ENCODE results near the gene IFNG-AS1. TPM values are rescaled to one million over a fixed set of nuclear protein-coding genes. Genes with fewer than 3 reads are reported as not detected.

IFNG-AS1 gene
- total and polyA plus RNA-seq, 12 donors: 0.24 TPM; not detected in 11

- H3K27ac ChIP-seq: no peak overlapping the region
- no peaks in the 10 kb centered on the region for H3K9me3 ChIP-seq (replicated peaks in 1 of 3)
- WGBS, 4 donors: 42 to 54% (median 43%) methylated on average over 4 of the region's 4 CpGs
- TF ChIP-seq POLR2A (IDR thresholded peaks at IDR 0.05) (no peak), CTCF (IDR thresholded peaks at IDR 0.05) (no peak)
- no peak for DNase-seq
- H3K36me3 ChIP-seq (replicated peaks in 1 of 2): no peaks in the 10 kb centered on the region
- intact Hi-C loops (cut with DNase I): no loop called here
- H3K27me3 ChIP-seq: no peaks in the 10 kb centered on the region
- H3K4me1 ChIP-seq (replicated peaks in 1 of 2): no peaks in the 10 kb centered on the region
- H3K4me3 ChIP-seq: no peak overlapping the region
Measured at GRCh38 chr12:67958187-67958586, 31.1 kb upstream of the IFNG-AS1 start.

GRCh38 chr12:67964456-67964855 lies 24.8 kb upstream of the IFNG-AS1 start:
- Histone ChIP-seq H3K4me3 (no peak overlapping the region), H3K4me1 (replicated peaks in 1 of 2) (no peaks in the 10 kb centered on the region), H3K27ac (no peak overlapping the region), H3K27me3 (no peaks in the 10 kb centered on the region), H3K9me3 (replicated peaks in 1 of 3) (no peaks in the 10 kb centered on the region), H3K36me3 (replicated peaks in 1 of 2) (no peaks in the 10 kb centered on the region)
- no peak for DNase-seq
- intact Hi-C loops (cut with DNase I): no loop called here
- no peak for TF ChIP-seq CTCF (IDR thresholded peaks at IDR 0.05)
- TF ChIP-seq POLR2A (IDR thresholded peaks at IDR 0.05): no peak
- 81 to 100% (median 91%) methylated on average over 1 of the region's 1 CpG for WGBS, 4 donors

GRCh38 chr12:67966560-67966959 lies 22.7 kb upstream of the IFNG-AS1 start:
- H3K9me3 ChIP-seq (replicated peaks in 1 of 3): no peaks in the 10 kb centered on the region
- WGBS, 4 donors: 52 to 77% (median 59%) methylated on average over 2 of the region's 2 CpGs
- no peaks in the 10 kb centered on the region for H3K27me3 ChIP-seq
- no peaks in the 10 kb centered on the region for H3K4me1 ChIP-seq (replicated peaks in 1 of 2)
- H3K36me3 ChIP-seq (replicated peaks in 1 of 2): no peaks in the 10 kb centered on the region
- TF ChIP-seq CTCF (IDR thresholded peaks at IDR 0.05) (no peak), POLR2A (IDR thresholded peaks at IDR 0.05) (no peak)
- no peak overlapping the region for H3K4me3 ChIP-seq
- no peak for DNase-seq
- no peak overlapping the region for H3K27ac ChIP-seq
- intact Hi-C loops (cut with DNase I): no loop called here

- intact Hi-C loops (cut with DNase I): no loop called here
- H3K4me1 ChIP-seq (replicated peaks in 1 of 2): no peaks in the 10 kb centered on the region
- H3K4me3 ChIP-seq: no peak overlapping the region
- H3K36me3 ChIP-seq (replicated peaks in 1 of 2): no peaks in the 10 kb centered on the region
- H3K27ac ChIP-seq: no peak overlapping the region
- TF ChIP-seq CTCF (IDR thresholded peaks at IDR 0.05) (no peak), POLR2A (IDR thresholded peaks at IDR 0.05) (no peak)
- 74 to 93% (median 75%) methylated on average over 2 of the region's 2 CpGs for WGBS, 4 donors
- H3K9me3 ChIP-seq (replicated peaks in 1 of 3): no peaks in the 10 kb centered on the region
- no peaks in the 10 kb centered on the region for H3K27me3 ChIP-seq
- no peak for DNase-seq
Measured at GRCh38 chr12:67968321-67968720, 20.9 kb upstream of the IFNG-AS1 start.
